ENCODE results near the gene SP4.

DNA sequence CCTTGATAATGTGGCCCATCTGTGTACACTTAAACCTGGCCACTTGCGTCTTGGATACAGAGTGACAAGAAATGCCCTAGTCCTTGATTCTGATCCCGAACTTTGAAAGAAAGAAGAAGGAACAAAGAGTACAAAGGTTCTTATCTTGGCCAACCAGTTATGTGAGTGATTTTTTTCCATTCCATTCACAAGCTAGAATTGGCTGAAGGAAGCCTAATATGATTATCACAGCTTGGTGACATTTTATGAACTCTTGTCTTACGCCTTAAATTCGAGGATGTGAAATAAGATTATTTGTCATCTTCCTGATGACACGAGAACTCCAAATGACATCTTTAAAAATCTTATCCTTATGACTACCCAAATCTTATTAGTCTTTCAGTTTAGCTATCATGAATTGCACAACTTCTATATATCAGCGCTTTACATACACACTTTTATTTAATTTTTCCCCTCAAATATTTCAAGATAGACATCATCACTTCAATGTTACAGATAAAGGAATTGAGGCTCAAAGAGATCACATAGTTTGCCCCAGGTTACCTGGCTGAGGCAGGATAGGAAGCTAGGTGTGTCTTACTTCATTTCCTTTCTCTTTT, 13.0 kb upstream of the SP4 start:
- TF ChIP-seq POLR2A (IDR thresholded peaks at IDR 0.05; ENCODE audit: low read depth) (no peak), CTCF (IDR thresholded peaks at IDR 0.05) (no peak)

Data from esophagus muscularis mucosa (tissue), 3 donors.